ENCODE measurements around the gene SRGAP2C.
"Not testable (repeated sequence)": the region's sequence is repeated elsewhere in the genome, so short reads cannot be mapped to it uniquely, and the experiment has no call there.

The SRGAP2C gene

DNA sequence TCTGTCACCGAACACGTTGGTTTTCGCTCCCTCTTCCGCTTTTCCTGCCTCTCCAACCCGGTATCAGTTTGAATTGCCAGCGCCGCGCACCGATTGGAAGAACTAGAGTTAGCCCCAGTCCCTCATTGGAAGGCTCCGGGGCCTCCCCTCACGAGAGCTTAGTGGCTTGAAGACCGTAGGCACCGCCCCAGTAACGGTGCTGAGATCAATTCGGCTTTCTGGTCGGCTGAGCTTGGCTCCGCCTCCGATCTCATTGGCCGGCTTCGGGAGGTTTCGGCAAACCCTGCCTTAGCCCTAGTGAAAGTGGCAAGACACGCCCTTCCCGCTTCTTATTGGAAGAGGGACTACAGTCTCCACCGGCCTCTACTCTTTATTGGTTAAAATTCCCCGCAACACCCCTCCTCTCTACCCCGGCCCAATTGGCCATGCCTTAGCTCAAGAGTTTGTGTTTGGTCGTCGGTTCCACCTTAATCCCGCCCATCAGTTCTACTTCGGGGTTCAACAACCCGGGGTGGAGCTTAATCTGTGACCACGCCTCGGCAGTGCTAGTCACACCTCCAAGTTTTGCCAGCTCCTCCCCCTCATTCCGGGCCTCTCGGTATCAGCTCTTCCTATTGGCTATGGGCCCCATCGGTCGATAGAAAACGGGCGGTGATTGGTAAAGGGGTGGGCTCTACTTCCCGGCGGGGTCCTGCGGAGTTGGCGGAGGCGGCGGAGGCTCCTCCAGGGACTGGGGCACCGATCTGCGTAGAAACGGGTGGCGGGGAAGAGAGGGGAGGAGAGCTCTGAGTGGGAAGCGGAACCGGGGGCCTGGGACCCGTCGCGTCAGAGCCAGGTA, at the start of gene SRGAP2C, which contains the start of gene FAM72B:
Gene SRGAP2C, plus strand, starts transcription at position 686 of the 838 bp plus-strand sequence. CDS start 2,472 bp downstream, outside the sequence.
Gene FAM72B, minus strand, starts transcription at position 51 of the 838 bp plus-strand sequence. CDS start 851 bp downstream, outside the sequence.
- H3K27me3 ChIP-seq; H4K20me1 ChIP-seq; H3K36me3 ChIP-seq; H3K9me3 ChIP-seq (replicated peaks in 1 of 11); H3K4me1 ChIP-seq: not testable (repeated sequence)
- Histone ChIP-seq H3K4me2 (peak within 1 kb of the TSS; percentile 44 to 79 (median 52); a peak in 18 of 22 replicates), H3K9ac (peak within 1 kb of the TSS; percentile 42 to 80 (median 75); a peak in 20 of 22 replicates), H3K4me3 (peak within 1 kb of the TSS; percentile 46 to 71 (median 62)), H3K27ac (peak within 1 kb of the TSS in 10 of 11 experiments; percentile 42 to 79 (median 66); a peak in 19 of 22 replicates)

DNA sequence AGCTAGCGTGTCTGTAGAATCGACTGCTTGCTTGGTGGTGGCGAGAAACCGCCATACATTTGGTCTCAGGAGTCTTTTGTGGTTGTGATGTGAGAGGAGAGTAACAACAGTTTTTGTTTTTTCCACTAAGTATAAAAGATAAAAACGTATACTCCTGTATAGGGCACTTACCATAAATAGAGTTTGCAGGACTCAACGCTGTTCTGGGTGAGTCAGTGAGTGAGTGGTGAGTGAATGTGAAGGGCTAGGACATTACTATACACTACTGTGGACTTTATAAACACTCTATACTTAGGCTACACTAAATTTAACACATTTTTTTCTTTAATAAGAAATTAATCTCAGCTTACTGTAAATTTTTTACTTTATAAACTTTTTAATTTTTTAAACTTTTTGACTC, 44.4 kb upstream of the SRGAP2C start:
- not testable (repeated sequence) for H3K27me3 ChIP-seq; H3K9ac ChIP-seq; H3K4me1 ChIP-seq; H3K4me3 ChIP-seq; H3K36me3 ChIP-seq; H3K9me3 ChIP-seq (replicated peaks in 1 of 11); H3K4me2 ChIP-seq; H4K20me1 ChIP-seq; H3K27ac ChIP-seq

- not testable (repeated sequence) for H3K9me3 ChIP-seq (replicated peaks in 1 of 11); H3K4me2 ChIP-seq; H3K27ac ChIP-seq; H3K9ac ChIP-seq; H3K36me3 ChIP-seq; H3K4me3 ChIP-seq; H3K27me3 ChIP-seq; H4K20me1 ChIP-seq; H3K4me1 ChIP-seq
Observed at GRCh38 chr1:121148489-121149190, 36.1 kb upstream of the SRGAP2C start.

- not testable (repeated sequence) for H3K9ac ChIP-seq; H3K36me3 ChIP-seq; H3K9me3 ChIP-seq (replicated peaks in 1 of 11); H3K4me1 ChIP-seq; H3K4me3 ChIP-seq; H3K27me3 ChIP-seq; H3K4me2 ChIP-seq; H4K20me1 ChIP-seq; H3K27ac ChIP-seq
Observed at GRCh38 chr1:121151294-121151693, 33.5 kb upstream of the SRGAP2C start.

- H3K36me3 ChIP-seq; H3K27me3 ChIP-seq; H4K20me1 ChIP-seq; H3K4me2 ChIP-seq; H3K4me1 ChIP-seq; H3K4me3 ChIP-seq; H3K9me3 ChIP-seq (replicated peaks in 1 of 11); H3K27ac ChIP-seq; H3K9ac ChIP-seq: not testable (repeated sequence)
Observed at GRCh38 chr1:121152788-121153187, 32.0 kb upstream of the SRGAP2C start.

DNA sequence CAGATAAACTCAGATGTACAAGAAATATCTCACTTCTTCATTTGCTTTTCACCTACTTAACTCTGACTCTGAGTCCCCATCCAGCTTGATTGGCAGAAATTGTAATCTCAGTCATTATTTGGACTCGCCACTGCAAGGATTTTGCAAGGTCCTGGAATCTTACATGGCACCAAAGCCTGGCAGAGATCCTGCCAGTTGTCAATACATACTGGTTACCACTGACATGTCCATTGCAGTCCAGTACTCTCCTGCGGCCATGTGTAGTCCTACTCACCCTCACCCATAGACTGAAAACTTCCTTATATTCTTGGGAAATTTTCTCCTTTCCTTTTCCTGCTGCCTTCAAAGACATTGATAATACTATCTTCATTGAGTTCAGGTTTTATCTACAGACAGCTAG, 30.0 kb upstream of the SRGAP2C start:
- H3K9ac ChIP-seq, H3K27me3 ChIP-seq, H3K36me3 ChIP-seq: not testable (repeated sequence)

GRCh38 chr1:121155671-121156358, 29.0 kb upstream of the SRGAP2C start:
- H3K36me3 ChIP-seq; H3K4me2 ChIP-seq; H3K9ac ChIP-seq; H3K9me3 ChIP-seq (replicated peaks in 1 of 11); H4K20me1 ChIP-seq; H3K27me3 ChIP-seq; H3K4me3 ChIP-seq; H3K27ac ChIP-seq; H3K4me1 ChIP-seq: not testable (repeated sequence)

More for the DNA sequence above, 30.0 kb upstream of the SRGAP2C start:
- H4K20me1 ChIP-seq; H3K4me2 ChIP-seq; H3K4me3 ChIP-seq; H3K4me1 ChIP-seq; H3K9me3 ChIP-seq (replicated peaks in 1 of 11); H3K27ac ChIP-seq: not testable (repeated sequence)

DNA sequence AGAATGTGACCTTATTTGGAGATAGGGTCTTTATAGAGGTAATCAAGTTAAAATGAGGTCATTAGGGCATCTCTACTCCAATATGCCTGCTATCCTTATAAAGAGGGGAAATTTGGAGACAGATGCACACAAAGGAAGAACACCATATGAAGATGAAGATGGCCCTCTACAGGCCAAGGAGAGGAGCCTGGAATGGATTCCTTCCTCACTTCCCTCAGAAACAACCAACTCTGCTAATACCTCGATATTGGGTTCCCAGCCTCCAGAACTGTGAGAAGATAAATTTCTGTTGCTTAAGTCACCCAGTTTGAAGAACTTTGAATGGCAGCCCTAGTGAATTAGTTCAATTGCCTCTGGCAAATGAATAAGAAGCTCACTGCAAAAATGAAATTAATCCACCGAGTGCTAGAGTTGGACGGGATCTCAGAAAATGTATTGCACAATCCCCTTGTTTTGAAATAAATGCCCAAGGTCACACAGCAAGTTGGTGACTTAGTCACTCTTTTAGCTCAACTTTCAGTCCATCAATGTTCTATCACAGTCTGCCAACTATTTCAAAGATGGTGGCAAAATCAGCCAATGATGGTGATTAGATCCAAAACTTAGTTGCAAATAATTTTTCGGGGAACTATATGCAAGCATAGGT, 27.7 kb upstream of the SRGAP2C start:
- H3K27ac ChIP-seq; H3K9me3 ChIP-seq (replicated peaks in 1 of 11); H3K4me2 ChIP-seq; H3K4me3 ChIP-seq; H3K27me3 ChIP-seq; H3K9ac ChIP-seq; H4K20me1 ChIP-seq; H3K4me1 ChIP-seq; H3K36me3 ChIP-seq: not testable (repeated sequence)

DNA sequence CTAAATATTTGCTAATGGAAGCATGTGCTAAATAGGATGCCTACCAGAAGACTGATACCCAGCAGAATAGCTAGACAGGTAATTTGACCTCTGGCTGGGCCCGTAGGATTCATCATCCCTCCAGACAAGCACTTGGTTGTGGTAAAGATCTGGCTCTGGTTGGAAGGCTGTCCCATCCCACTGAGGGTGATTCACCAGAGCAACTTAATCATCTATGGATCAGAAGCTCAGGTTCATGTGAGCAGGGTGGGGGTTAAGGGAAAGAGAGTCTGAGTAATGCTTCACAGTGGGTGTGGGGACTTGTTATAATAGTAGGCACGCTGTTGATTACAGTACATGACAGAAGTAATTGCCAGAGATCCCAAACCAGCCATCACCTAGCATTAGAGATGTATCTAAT, 27.2 kb upstream of the SRGAP2C start:
- not testable (repeated sequence) for H3K4me1 ChIP-seq; H3K36me3 ChIP-seq; H3K9me3 ChIP-seq (replicated peaks in 1 of 11); H3K4me2 ChIP-seq; H3K9ac ChIP-seq; H3K27ac ChIP-seq; H4K20me1 ChIP-seq; H3K27me3 ChIP-seq; H3K4me3 ChIP-seq

- H3K36me3 ChIP-seq, H3K27ac ChIP-seq: not testable (repeated sequence)
Observed at GRCh38 chr1:121160118-121160517, 24.7 kb upstream of the SRGAP2C start.

GRCh38 chr1:121161199-121161901, 23.4 kb upstream of the SRGAP2C start:
- H3K9ac ChIP-seq; H3K9me3 ChIP-seq (replicated peaks in 1 of 11); H3K4me3 ChIP-seq; H3K4me1 ChIP-seq; H4K20me1 ChIP-seq; H3K27me3 ChIP-seq; H3K4me2 ChIP-seq; H3K36me3 ChIP-seq; H3K27ac ChIP-seq: not testable (repeated sequence)

More at GRCh38 chr1:121160118-121160517, 24.7 kb upstream of the SRGAP2C start:
- not testable (repeated sequence) for H3K9me3 ChIP-seq (replicated peaks in 1 of 11); H3K9ac ChIP-seq; H3K27me3 ChIP-seq; H3K4me3 ChIP-seq; H4K20me1 ChIP-seq; H3K4me1 ChIP-seq
- 0 out of 22 replicates have a peak overlapping the region, but pooled peaks of 1 of the 11 experiments have one; percentile 9 for H3K4me2 ChIP-seq

GRCh38 chr1:121163850-121164757, 20.7 kb upstream of the SRGAP2C start:
- not testable (repeated sequence) for H3K4me3 ChIP-seq; H3K4me2 ChIP-seq; H3K27me3 ChIP-seq; H3K27ac ChIP-seq; H4K20me1 ChIP-seq; H3K9ac ChIP-seq; H3K4me1 ChIP-seq; H3K9me3 ChIP-seq (replicated peaks in 1 of 11); H3K36me3 ChIP-seq
